Measurements from ENCODE around the gene GMPPB.
"Not testable (repeated sequence)": the region's sequence is repeated elsewhere in the genome, so short reads cannot be mapped to it uniquely, and the experiment has no call there.

GMPPB gene

DNA sequence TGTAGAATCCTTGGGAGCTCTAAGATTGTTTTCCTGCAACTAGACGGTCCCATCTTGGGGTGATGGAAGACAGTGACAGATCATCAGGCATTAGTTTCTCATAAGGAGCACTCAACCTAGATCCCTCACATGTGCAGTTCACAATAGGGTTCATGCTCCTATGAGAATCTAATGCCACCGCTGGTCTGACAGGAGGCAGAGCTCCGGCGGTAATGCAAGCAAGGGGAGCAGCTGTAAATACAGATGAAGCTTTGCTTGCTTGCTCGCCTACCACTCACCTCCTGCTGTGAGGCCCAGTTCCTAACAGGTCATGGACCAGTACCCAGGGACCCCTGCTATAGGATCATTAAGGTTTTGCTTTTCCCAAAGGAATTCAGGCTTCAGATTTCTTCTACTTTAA lies 25.1 kb upstream of the GMPPB start:
- 94% methylated on average over 4 of the region's 5 CpGs for WGBS (ENCODE audit: insufficient coverage)
- ChIA-PET POLR2A (interaction anchor here (0.6 kb wide), 1 partner anchor 22 kb away, joined by 4 read pairs; no protein-coding TSS in a partner anchor), CTCF (interaction anchor here (1.0 to 2.2 kb wide), 3 partner anchors 10 to 133 kb away, joined by 4 to 6 read pairs (median 5); no protein-coding TSS in a partner anchor)
- not testable (repeated sequence) for H3K9me3 ChIP-seq (ENCODE audit: control extremely low read depth in 1 of 5, control insufficient read depth in 4 of 5, insufficient read depth in 2 of 5, low read depth in 1 of 5, low read length in 4 of 5); DNase-seq; H3K27ac ChIP-seq (ENCODE audit: insufficient read depth in 1 of 2, low read depth in 1 of 2, low read length in 2 of 2, poor library complexity in 1 of 2, severe bottlenecking in 2 of 2); H3K27me3 ChIP-seq (replicated peaks in 2 of 5; ENCODE audit: control insufficient read depth in 4 of 5, insufficient read depth in 5 of 5, low read length in 4 of 5); H3K4me3 ChIP-seq (ENCODE audit: control insufficient read depth in 1 of 7, extremely low read depth in 1 of 7, insufficient read depth in 4 of 7, low read depth in 2 of 7, low read length in 6 of 7); H3K4me1 ChIP-seq (ENCODE audit: control extremely low read depth in 1 of 4, control insufficient read depth in 4 of 4, insufficient read depth in 4 of 4, low read length in 3 of 4)
- peaks cover 5 to 41% (median 22%) of the 10 kb centered on the region in 4 experiments for H3K36me3 ChIP-seq (ENCODE audit: control insufficient read depth in 4 of 4, insufficient read depth in 4 of 4, low read length in 3 of 4)

DNA sequence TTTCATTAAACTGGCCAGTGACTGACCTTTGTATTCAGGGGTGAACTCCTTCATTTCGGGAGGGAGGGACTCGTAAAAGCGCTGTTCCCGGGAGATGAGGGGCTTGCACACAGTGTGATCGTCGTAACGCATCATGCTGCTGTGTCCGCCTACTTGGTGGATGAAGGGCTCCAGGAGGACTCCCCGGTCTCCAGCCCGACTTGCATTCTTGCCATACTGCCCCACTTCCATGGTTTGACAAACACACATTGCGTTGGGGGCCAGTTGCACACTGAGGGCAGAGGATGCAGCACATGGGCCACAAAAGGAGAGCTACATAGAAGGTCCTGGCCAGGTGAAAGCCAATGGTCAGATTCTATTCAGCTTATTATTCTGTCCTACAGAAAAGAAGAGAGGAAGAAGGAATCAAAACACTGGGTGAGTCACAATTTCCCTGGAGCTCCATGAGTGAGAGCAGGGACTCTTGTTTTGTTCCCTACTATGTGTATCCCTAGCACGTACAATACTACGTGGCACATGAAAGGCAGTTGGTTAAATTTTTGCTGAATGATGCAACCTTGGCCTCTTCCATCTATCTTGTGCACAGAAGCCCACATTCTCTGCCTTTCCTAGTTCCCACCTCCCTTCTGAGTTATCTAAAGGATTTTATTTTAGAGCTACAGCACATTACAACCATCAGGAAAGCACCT lies 24.2 kb upstream of the GMPPB start:
- no peaks in the 10 kb centered on the region for H3K4me1 ChIP-seq (ENCODE audit: control extremely low read depth in 1 of 4, control insufficient read depth in 4 of 4, insufficient read depth in 4 of 4, low read length in 3 of 4)
- no peak overlapping the region for H3K27ac ChIP-seq (ENCODE audit: insufficient read depth in 1 of 2, low read depth in 1 of 2, low read length in 2 of 2, poor library complexity in 1 of 2, severe bottlenecking in 2 of 2)
- no peak for DNase-seq
- no peaks in the 10 kb centered on the region for H3K27me3 ChIP-seq (replicated peaks in 2 of 5; ENCODE audit: control insufficient read depth in 4 of 5, insufficient read depth in 5 of 5, low read length in 4 of 5)
- ChIA-PET POLR2A (no interaction called here), CTCF (interaction anchor here (1.0 to 2.2 kb wide), 6 partner anchors 11 to 134 kb away, joined by 3 to 6 read pairs (median 4); no protein-coding TSS in a partner anchor)
- WGBS (ENCODE audit: insufficient coverage): 90% methylated on average over 13 of the region's 13 CpGs
- H3K36me3 ChIP-seq (ENCODE audit: control insufficient read depth in 4 of 4, insufficient read depth in 4 of 4, low read length in 3 of 4): peaks cover 6 to 47% (median 21%) of the 10 kb centered on the region in 4 experiments
- H3K4me3 ChIP-seq (ENCODE audit: control insufficient read depth in 1 of 7, extremely low read depth in 1 of 7, insufficient read depth in 4 of 7, low read depth in 2 of 7, low read length in 6 of 7): no peak overlapping the region
- H3K9me3 ChIP-seq (ENCODE audit: control extremely low read depth in 1 of 5, control insufficient read depth in 4 of 5, insufficient read depth in 2 of 5, low read depth in 1 of 5, low read length in 4 of 5): no peaks in the 10 kb centered on the region

DNA sequence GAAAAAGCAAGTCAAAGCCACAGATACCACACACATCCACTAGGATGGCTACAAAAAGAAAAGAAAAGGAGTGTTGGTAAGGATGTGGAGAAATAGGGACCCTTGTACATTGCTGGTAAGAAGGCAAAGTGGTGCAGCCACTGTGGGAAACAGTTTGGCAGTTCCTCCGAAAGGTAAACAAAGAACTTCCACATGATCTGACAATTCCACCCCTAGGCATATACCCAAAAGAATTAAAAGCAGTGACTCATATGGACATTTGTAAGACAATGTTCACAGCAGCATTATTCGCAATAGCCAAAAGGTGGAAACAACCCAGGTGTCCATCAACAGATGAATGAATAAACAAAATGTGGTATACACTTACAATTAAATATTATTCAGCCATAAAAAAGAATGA lies 22.2 kb upstream of the GMPPB start:
- WGBS (ENCODE audit: insufficient coverage): no CpG with 5 or more reads among the region's 2 CpGs
- no peaks in the 10 kb centered on the region for H3K9me3 ChIP-seq (ENCODE audit: control extremely low read depth in 1 of 5, control insufficient read depth in 4 of 5, insufficient read depth in 2 of 5, low read depth in 1 of 5, low read length in 4 of 5)
- H3K27ac ChIP-seq (ENCODE audit: insufficient read depth in 1 of 2, low read depth in 1 of 2, low read length in 2 of 2, poor library complexity in 1 of 2, severe bottlenecking in 2 of 2): no peak overlapping the region
- DNase-seq: no peak
- no peaks in the 10 kb centered on the region for H3K27me3 ChIP-seq (replicated peaks in 2 of 5; ENCODE audit: control insufficient read depth in 4 of 5, insufficient read depth in 5 of 5, low read length in 4 of 5)
- ChIA-PET CTCF (no interaction called here), POLR2A (interaction anchor here (0.6 kb wide), 1 partner anchor 101 kb away, joined by 3 read pairs; no protein-coding TSS in a partner anchor)
- no peaks in the 10 kb centered on the region for H3K4me1 ChIP-seq (ENCODE audit: control extremely low read depth in 1 of 4, control insufficient read depth in 4 of 4, insufficient read depth in 4 of 4, low read length in 3 of 4)
- H3K4me3 ChIP-seq (ENCODE audit: control insufficient read depth in 1 of 7, extremely low read depth in 1 of 7, insufficient read depth in 4 of 7, low read depth in 2 of 7, low read length in 6 of 7): no peak overlapping the region
- peaks cover 7 to 53% (median 21%) of the 10 kb centered on the region in 4 experiments for H3K36me3 ChIP-seq (ENCODE audit: control insufficient read depth in 4 of 4, insufficient read depth in 4 of 4, low read length in 3 of 4)

DNA sequence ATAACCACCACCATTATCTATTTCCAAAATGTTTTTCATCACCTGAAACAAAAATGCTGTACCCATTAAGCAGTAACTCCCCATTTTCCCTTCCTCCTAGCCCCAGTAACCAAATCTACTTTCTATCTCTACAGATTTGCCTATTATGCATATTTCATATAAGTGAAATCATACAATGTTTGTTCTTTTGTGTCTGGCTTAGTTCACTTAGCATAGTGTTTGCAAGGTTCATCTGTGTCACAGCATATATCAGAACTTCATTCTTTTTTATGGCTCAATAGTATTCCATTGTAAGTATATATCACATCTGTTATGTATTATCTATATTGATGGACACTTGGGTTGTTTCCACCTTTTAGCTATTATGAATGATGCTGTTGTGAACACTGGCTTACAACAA lies 16.7 kb upstream of the GMPPB start:
- POLR2A ChIA-PET: no interaction called here
- Histone ChIP-seq H3K36me3 (ENCODE audit: control insufficient read depth in 4 of 4, insufficient read depth in 4 of 4, low read length in 3 of 4) (peaks cover 10 to 49% (median 22%) of the 10 kb centered on the region in 4 experiments), H3K4me1 (ENCODE audit: control extremely low read depth in 1 of 4, control insufficient read depth in 4 of 4, insufficient read depth in 4 of 4, low read length in 3 of 4) (no peaks in the 10 kb centered on the region), H3K4me3 (ENCODE audit: control insufficient read depth in 1 of 7, extremely low read depth in 1 of 7, insufficient read depth in 4 of 7, low read depth in 2 of 7, low read length in 6 of 7) (no peak overlapping the region), H3K9me3 (ENCODE audit: control extremely low read depth in 1 of 5, control insufficient read depth in 4 of 5, insufficient read depth in 2 of 5, low read depth in 1 of 5, low read length in 4 of 5) (no peaks in the 10 kb centered on the region), H3K27ac (ENCODE audit: insufficient read depth in 1 of 2, low read depth in 1 of 2, low read length in 2 of 2, poor library complexity in 1 of 2, severe bottlenecking in 2 of 2) (no peak overlapping the region), H3K27me3 (replicated peaks in 2 of 5; ENCODE audit: control insufficient read depth in 4 of 5, insufficient read depth in 5 of 5, low read length in 4 of 5) (no peaks in the 10 kb centered on the region)
- CTCF ChIA-PET: interaction anchor here (0.6 kb wide), 1 partner anchor 138 kb away, joined by 3 read pairs; no protein-coding TSS in a partner anchor
- no peak for DNase-seq

DNA sequence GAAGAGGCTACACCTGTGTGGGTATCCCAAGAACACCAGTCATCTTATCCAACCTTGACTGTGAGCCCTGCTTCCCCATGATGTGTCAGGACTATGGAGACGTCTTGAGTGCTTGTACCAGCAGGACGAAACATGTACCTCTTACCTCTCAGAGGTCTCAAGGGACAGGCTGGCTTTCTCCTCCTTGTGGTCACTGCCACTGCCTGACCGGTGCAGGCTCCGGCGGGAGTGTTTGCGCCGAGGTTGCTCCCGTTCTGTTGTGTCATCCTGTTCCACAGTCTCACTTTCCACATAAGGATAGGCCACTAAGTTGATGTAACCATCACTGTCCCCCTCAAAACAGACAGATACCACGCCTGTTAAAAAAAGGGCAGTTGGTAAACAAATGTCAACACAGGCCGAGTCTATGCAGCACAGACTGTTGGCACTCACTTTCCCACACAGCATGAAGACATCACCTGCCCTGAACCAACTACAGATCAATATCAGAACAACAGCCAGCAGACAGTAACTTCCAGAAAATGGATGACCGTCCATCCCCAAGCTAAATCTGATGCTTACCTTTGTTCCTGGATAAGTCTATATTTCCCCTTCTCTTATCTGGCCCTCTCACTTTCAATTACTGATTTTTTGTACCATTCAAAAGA lies 14.4 kb upstream of the GMPPB start:
- no peak for DNase-seq
- no peak overlapping the region for H3K27ac ChIP-seq (ENCODE audit: insufficient read depth in 1 of 2, low read depth in 1 of 2, low read length in 2 of 2, poor library complexity in 1 of 2, severe bottlenecking in 2 of 2)
- 96% methylated on average over 11 of the region's 11 CpGs for WGBS (ENCODE audit: insufficient coverage)
- POLR2A ChIA-PET: interaction anchor here (0.7 kb wide), 1 partner anchor 26 kb away, joined by 3 read pairs; no protein-coding TSS in a partner anchor
- H3K4me3 ChIP-seq (ENCODE audit: control insufficient read depth in 1 of 7, extremely low read depth in 1 of 7, insufficient read depth in 4 of 7, low read depth in 2 of 7, low read length in 6 of 7): no peak overlapping the region
- H3K36me3 ChIP-seq (ENCODE audit: control insufficient read depth in 4 of 4, insufficient read depth in 4 of 4, low read length in 3 of 4): peaks cover 10 to 59% (median 34%) of the 10 kb centered on the region in 4 experiments
- CTCF ChIA-PET: no interaction called here
- no peaks in the 10 kb centered on the region for H3K9me3 ChIP-seq (ENCODE audit: control extremely low read depth in 1 of 5, control insufficient read depth in 4 of 5, insufficient read depth in 2 of 5, low read depth in 1 of 5, low read length in 4 of 5)
- H3K4me1 ChIP-seq (ENCODE audit: control extremely low read depth in 1 of 4, control insufficient read depth in 4 of 4, insufficient read depth in 4 of 4, low read length in 3 of 4): no peaks in the 10 kb centered on the region
- H3K27me3 ChIP-seq (replicated peaks in 2 of 5; ENCODE audit: control insufficient read depth in 4 of 5, insufficient read depth in 5 of 5, low read length in 4 of 5): no peaks in the 10 kb centered on the region

DNA sequence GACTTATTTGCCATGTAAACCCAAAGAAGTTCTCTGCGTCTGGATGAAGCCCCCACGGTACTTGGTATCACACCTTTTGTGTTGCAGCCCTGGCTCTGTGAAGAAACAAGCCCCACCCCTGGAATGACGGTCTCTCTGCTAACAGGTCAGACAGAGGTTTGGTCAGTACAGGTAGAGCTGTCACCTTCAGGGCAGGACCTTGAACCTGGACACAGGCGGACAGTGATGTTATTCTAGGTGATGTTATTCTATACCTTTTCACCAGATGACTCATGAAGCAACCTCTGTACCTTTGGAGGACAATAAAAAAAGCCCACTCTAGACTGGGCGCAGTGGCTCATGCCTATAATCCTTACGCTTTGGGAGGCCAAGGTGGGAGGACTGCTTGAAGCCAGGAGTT lies 11.0 kb upstream of the GMPPB start:
- ChIA-PET POLR2A (no interaction called here), CTCF (interaction anchor here (1.2 to 1.4 kb wide), 2 partner anchors 13 to 107 kb away, joined by 3 read pairs; no protein-coding TSS in a partner anchor)
- WGBS (ENCODE audit: insufficient coverage): 100% methylated on average over 4 of the region's 6 CpGs
- no peak for DNase-seq
- Histone ChIP-seq H3K27me3 (replicated peaks in 2 of 5; ENCODE audit: control insufficient read depth in 4 of 5, insufficient read depth in 5 of 5, low read length in 4 of 5) (no peaks in the 10 kb centered on the region), H3K9me3 (ENCODE audit: control extremely low read depth in 1 of 5, control insufficient read depth in 4 of 5, insufficient read depth in 2 of 5, low read depth in 1 of 5, low read length in 4 of 5) (no peaks in the 10 kb centered on the region), H3K4me1 (ENCODE audit: control extremely low read depth in 1 of 4, control insufficient read depth in 4 of 4, insufficient read depth in 4 of 4, low read length in 3 of 4) (no peaks in the 10 kb centered on the region), H3K27ac (ENCODE audit: insufficient read depth in 1 of 2, low read depth in 1 of 2, low read length in 2 of 2, poor library complexity in 1 of 2, severe bottlenecking in 2 of 2) (no peak overlapping the region), H3K4me3 (ENCODE audit: control insufficient read depth in 1 of 7, extremely low read depth in 1 of 7, insufficient read depth in 4 of 7, low read depth in 2 of 7, low read length in 6 of 7) (no peak overlapping the region), H3K36me3 (ENCODE audit: control insufficient read depth in 4 of 4, insufficient read depth in 4 of 4, low read length in 3 of 4) (peaks cover 17 to 77% (median 49%) of the 10 kb centered on the region in 4 experiments)

DNA sequence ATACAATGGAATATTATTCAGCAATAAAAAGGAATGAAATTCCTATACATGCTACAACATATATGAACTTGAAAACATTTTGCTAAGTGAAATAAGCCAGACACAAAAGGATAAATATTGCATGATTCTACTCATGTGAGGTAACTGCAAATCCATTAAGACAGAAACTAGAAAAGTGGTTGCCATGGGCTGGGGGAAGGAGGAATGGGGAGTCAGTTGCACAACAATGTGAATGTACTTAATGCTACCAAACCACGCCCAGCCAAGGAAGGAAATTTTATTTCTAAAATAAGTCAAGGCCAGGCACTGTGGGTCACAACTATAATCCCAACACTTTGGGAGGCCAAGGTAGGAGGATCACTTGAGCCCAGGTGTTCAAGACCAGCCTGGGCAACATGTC lies 9.8 kb upstream of the GMPPB start:
- CTCF ChIA-PET: interaction anchor here (1.4 kb wide), 1 partner anchor 108 kb away, joined by 3 read pairs; no protein-coding TSS in a partner anchor
- Histone ChIP-seq H3K4me3 (ENCODE audit: control insufficient read depth in 1 of 7, extremely low read depth in 1 of 7, insufficient read depth in 4 of 7, low read depth in 2 of 7, low read length in 6 of 7) (no peak overlapping the region), H3K9me3 (ENCODE audit: control extremely low read depth in 1 of 5, control insufficient read depth in 4 of 5, insufficient read depth in 2 of 5, low read depth in 1 of 5, low read length in 4 of 5) (no peaks in the 10 kb centered on the region), H3K27me3 (replicated peaks in 2 of 5; ENCODE audit: control insufficient read depth in 4 of 5, insufficient read depth in 5 of 5, low read length in 4 of 5) (no peaks in the 10 kb centered on the region), H3K4me1 (ENCODE audit: control extremely low read depth in 1 of 4, control insufficient read depth in 4 of 4, insufficient read depth in 4 of 4, low read length in 3 of 4) (no peaks in the 10 kb centered on the region), H3K36me3 (ENCODE audit: control insufficient read depth in 4 of 4, insufficient read depth in 4 of 4, low read length in 3 of 4) (peaks cover 17 to 78% (median 48%) of the 10 kb centered on the region in 4 experiments), H3K27ac (ENCODE audit: insufficient read depth in 1 of 2, low read depth in 1 of 2, low read length in 2 of 2, poor library complexity in 1 of 2, severe bottlenecking in 2 of 2) (no peak overlapping the region)
- 100% methylated on average over 1 of the region's 1 CpG for WGBS (ENCODE audit: insufficient coverage)
- POLR2A ChIA-PET: no interaction called here
- DNase-seq: no peak

All from common myeloid progenitor, CD34-positive (primary cell).